ENCODE measurements around the gene CEBPE. TPM values are rescaled to one million over a fixed set of nuclear protein-coding genes. Genes with fewer than 3 reads are reported as not detected.

CEBPE gene
- total and polyA plus RNA-seq, 7 donors, result 0.28 to 0.68 TPM; not detected in 5

- H3K4me1 ChIP-seq, result peaks cover 0 to 11% (median 9%) of the 10 kb centered on the region in 4 donors
Observed at GRCh38 chr14:23123419-23123818, 4.4 kb upstream of the CEBPE start.

GRCh38 chr14:23122086-23122485, 3.0 kb upstream of the CEBPE start:
- intact Hi-C loops (cut with DNase I), result no loop called here
- 96% methylated on average over 6 of the region's 6 CpGs for WGBS, 2 donors
- no peaks in the 10 kb centered on the region for H3K36me3 ChIP-seq
- no peaks in the 10 kb centered on the region for H3K9me3 ChIP-seq
- no peak for TF ChIP-seq CTCF (IDR thresholded peaks at IDR 0.05)
- TF ChIP-seq POLR2A (IDR thresholded peaks at IDR 0.05), result no peak
- no peak for TF ChIP-seq EP300 (IDR thresholded peaks at IDR 0.05)
- no peak for TF ChIP-seq POLR2AphosphoS5 (IDR thresholded peaks at IDR 0.05)
- no peak overlapping the region for H3K4me3 ChIP-seq
- peak; percentile 55 for DNase-seq
- no peak overlapping the region for H3K27ac ChIP-seq
- H3K27me3 ChIP-seq, result peaks cover 0 to 4% (median 0%) of the 10 kb centered on the region in 3 donors
- peaks cover 0 to 11% (median 9%) of the 10 kb centered on the region in 4 donors for H3K4me1 ChIP-seq

More at GRCh38 chr14:23123419-23123818, 4.4 kb upstream of the CEBPE start:
- intact Hi-C loops (cut with DNase I), result no loop called here
- DNase-seq, result peak; percentile 76
- Histone ChIP-seq H3K27me3 (peaks cover 0 to 4% (median 0%) of the 10 kb centered on the region in 3 donors), H3K27ac (no peak overlapping the region), H3K4me3 (no peak overlapping the region), H3K36me3 (peaks cover 0 to 1% (median 0%) of the 10 kb centered on the region in 4 donors), H3K9me3 (no peaks in the 10 kb centered on the region)
- 16 to 67% methylated on average over 8 of the region's 8 CpGs for WGBS, 2 donors
- TF ChIP-seq CTCF (IDR thresholded peaks at IDR 0.05) (no peak), POLR2AphosphoS5 (IDR thresholded peaks at IDR 0.05) (no peak), POLR2A (IDR thresholded peaks at IDR 0.05) (no peak), EP300 (IDR thresholded peaks at IDR 0.05) (no peak)

GRCh38 chr14:23121361-23121771, 2.3 kb upstream of the CEBPE start:
- 42 to 66% methylated on average over 6 of the region's 6 CpGs for WGBS, 2 donors
- no peak overlapping the region for H3K4me3 ChIP-seq
- H3K4me1 ChIP-seq, result peaks cover 0 to 11% (median 9%) of the 10 kb centered on the region in 4 donors
- peak; percentile 80 for DNase-seq
- intact Hi-C loops (cut with DNase I), result no loop called here
- no peaks in the 10 kb centered on the region for H3K9me3 ChIP-seq
- H3K27ac ChIP-seq, result peak overlapping the region in 1 of 4 donors; percentile 45
- H3K36me3 ChIP-seq, result no peaks in the 10 kb centered on the region
- TF ChIP-seq CTCF (IDR thresholded peaks at IDR 0.05) (no peak), POLR2AphosphoS5 (IDR thresholded peaks at IDR 0.05) (peak in 1 of 4 donors; percentile 35)
- H3K27me3 ChIP-seq, result peaks cover 0 to 4% (median 0%) of the 10 kb centered on the region in 3 donors

GRCh38 chr14:23120541-23121251, 1.6 kb upstream of the CEBPE start:
- intact Hi-C loops (cut with DNase I), result loop anchor here (1.0 kb wide), 1 partner anchor 67 kb away; no protein-coding TSS in a partner anchor
- H3K36me3 ChIP-seq, result no peaks in the 10 kb centered on the region
- DNase-seq, result peak; percentile 96
- TF ChIP-seq POLR2AphosphoS5 (IDR thresholded peaks at IDR 0.05) (peak in 1 of 4 donors; percentile 33), POLR2A (IDR thresholded peaks at IDR 0.05) (no peak), CTCF (IDR thresholded peaks at IDR 0.05) (peak; percentile 99 to 100 (median 100))
- peaks cover 0 to 4% (median 0%) of the 10 kb centered on the region in 3 donors for H3K27me3 ChIP-seq
- H3K4me1 ChIP-seq, result peaks cover 0 to 11% (median 9%) of the 10 kb centered on the region in 4 donors
- H3K4me3 ChIP-seq, result no peak overlapping the region
- WGBS, 2 donors, result 15 to 17% methylated on average over 9 of the region's 9 CpGs
- H3K9me3 ChIP-seq, result no peaks in the 10 kb centered on the region
- H3K27ac ChIP-seq, result peak overlapping the region in 1 of 4 donors; percentile 45

Measured in sigmoid colon (tissue), 7 donors.